Measurements from ENCODE around the gene FHOD3. TPM values are rescaled to one million over a fixed set of nuclear protein-coding genes. Genes with fewer than 3 reads are reported as not detected.

Gene FHOD3
- total and polyA plus RNA-seq, 2 donors (not counting 1 experiment from before 2014, with no cell fraction given), result not detected

DNA sequence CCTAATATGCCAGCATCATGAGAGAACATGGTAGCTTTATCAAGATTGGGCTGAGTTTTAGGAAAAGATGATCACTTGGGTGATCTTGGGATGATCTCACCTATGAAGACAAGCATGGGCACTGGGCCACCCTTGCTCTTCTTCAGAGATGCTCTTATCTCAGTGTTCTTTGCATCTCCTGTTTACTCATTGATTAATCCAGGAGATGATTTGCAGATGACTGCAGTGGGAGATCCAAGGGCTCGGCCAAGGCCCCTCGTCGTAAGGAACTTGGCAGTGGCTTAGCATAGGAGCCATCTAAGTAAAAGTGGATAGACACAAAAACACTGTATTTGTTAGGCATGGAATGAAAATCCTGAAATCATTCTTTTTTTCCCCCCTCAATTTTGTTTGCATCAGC, 228.4 kb downstream of the FHOD3 start:
- CTCF ChIA-PET, result no interaction called here
- TF ChIP-seq EZH2 (IDR thresholded peaks at IDR 0.05; ENCODE audit: borderline replicate concordance, insufficient read depth, low read depth, low read length, poor library complexity, severe bottlenecking), result no peak
- TF ChIP-seq CTCF (IDR thresholded peaks at IDR 0.05), result no peak
- WGBS (ENCODE audit: insufficient coverage), result no CpG with 5 or more reads among the region's 3 CpGs

GRCh38 chr18:36526611-36527010, 229.1 kb downstream of the FHOD3 start:
- ATAC-seq (ENCODE audit: low read depth), result no peak
- H3K9ac ChIP-seq (ENCODE audit: low read length), result no peak overlapping the region
- no peaks in the 10 kb centered on the region for H3K27me3 ChIP-seq (replicated peaks in 1 of 4; ENCODE audit: control extremely low read depth in 1 of 4, control insufficient read depth in 3 of 4, insufficient read depth in 4 of 4, low read length in 3 of 4)
- Mint-ChIP-seq H3K4me1 (no peaks in the 10 kb centered on the region), H3K27me3 (peaks cover 14% of the 10 kb centered on the region), H3K4me3 (no peak overlapping the region), H3K27ac (no peak overlapping the region), H3K9me3 (ENCODE audit: insufficient read depth) (no peaks in the 10 kb centered on the region)
- no peaks in the 10 kb centered on the region for H3K9me3 ChIP-seq (ENCODE audit: control extremely low read depth in 1 of 3, control insufficient read depth in 2 of 3, insufficient read depth in 1 of 3, low read length in 2 of 3)
- H2AFZ ChIP-seq (ENCODE audit: insufficient read depth, low read depth, low read length, poor library complexity, severe bottlenecking), result no peak overlapping the region
- no peaks in the 10 kb centered on the region for H4K20me1 ChIP-seq (ENCODE audit: control insufficient read depth, insufficient read depth, low read length, poor library complexity, severe bottlenecking)
- POLR2A ChIA-PET, result no interaction called here
- intact Hi-C loops (cut with micrococcal nuclease), result no loop called here
- H3K27ac ChIP-seq (ENCODE audit: low read length in 2 of 2), result no peak overlapping the region
- WGBS (ENCODE audit: insufficient coverage), result no CpG with 5 or more reads among the region's 4 CpGs
- no peak for DNase-seq
- CTCF ChIA-PET, result no interaction called here
- TF ChIP-seq CTCF (IDR thresholded peaks at IDR 0.05) (no peak), EZH2 (IDR thresholded peaks at IDR 0.05; ENCODE audit: borderline replicate concordance, insufficient read depth, low read depth, low read length, poor library complexity, severe bottlenecking) (no peak)
- H3K4me2 ChIP-seq (replicated peaks; ENCODE audit: low read depth, low read length, poor library complexity, severe bottlenecking), result no peak overlapping the region
- no peaks in the 10 kb centered on the region for H3K4me1 ChIP-seq (ENCODE audit: control insufficient read depth in 2 of 2, insufficient read depth in 2 of 2, low read length in 2 of 2)
- no peak overlapping the region for H3K4me3 ChIP-seq (ENCODE audit: control extremely low read depth in 1 of 5, extremely low read depth in 1 of 5, insufficient read depth in 1 of 5, low read depth in 2 of 5, low read length in 4 of 5)
- no peaks in the 10 kb centered on the region for H3K36me3 ChIP-seq (replicated peaks in 1 of 2; ENCODE audit: control extremely low read depth in 1 of 2, control insufficient read depth in 1 of 2, extremely low read depth in 1 of 2, insufficient read depth in 2 of 2, low read length in 1 of 2)
- H3K79me2 ChIP-seq (ENCODE audit: control insufficient read depth, insufficient read depth, low read length), result no peaks in the 10 kb centered on the region

More for the DNA sequence above, 228.4 kb downstream of the FHOD3 start:
- POLR2A ChIA-PET, result no interaction called here
- no peak overlapping the region for H3K4me3 ChIP-seq (ENCODE audit: control extremely low read depth in 1 of 5, extremely low read depth in 1 of 5, insufficient read depth in 1 of 5, low read depth in 2 of 5, low read length in 4 of 5)
- no peak for DNase-seq
- H3K27me3 Mint-ChIP-seq, result peaks cover 16% of the 10 kb centered on the region
- intact Hi-C loops (cut with micrococcal nuclease), result no loop called here
- H3K9ac ChIP-seq (ENCODE audit: low read length), result no peak overlapping the region
- H3K4me1 ChIP-seq (ENCODE audit: control insufficient read depth in 2 of 2, insufficient read depth in 2 of 2, low read length in 2 of 2), result no peaks in the 10 kb centered on the region
- H3K9me3 ChIP-seq (ENCODE audit: control extremely low read depth in 1 of 3, control insufficient read depth in 2 of 3, insufficient read depth in 1 of 3, low read length in 2 of 3), result no peaks in the 10 kb centered on the region
- no peak for ATAC-seq (ENCODE audit: low read depth)
- H3K79me2 ChIP-seq (ENCODE audit: control insufficient read depth, insufficient read depth, low read length), result no peaks in the 10 kb centered on the region
- no peak overlapping the region for H3K27ac Mint-ChIP-seq
- H3K36me3 ChIP-seq (replicated peaks in 1 of 2; ENCODE audit: control extremely low read depth in 1 of 2, control insufficient read depth in 1 of 2, extremely low read depth in 1 of 2, insufficient read depth in 2 of 2, low read length in 1 of 2), result no peaks in the 10 kb centered on the region
- H2AFZ ChIP-seq (ENCODE audit: insufficient read depth, low read depth, low read length, poor library complexity, severe bottlenecking), result no peak overlapping the region
- no peaks in the 10 kb centered on the region for H3K9me3 Mint-ChIP-seq (ENCODE audit: insufficient read depth)
- H3K27me3 ChIP-seq (replicated peaks in 1 of 4; ENCODE audit: control extremely low read depth in 1 of 4, control insufficient read depth in 3 of 4, insufficient read depth in 4 of 4, low read length in 3 of 4), result no peaks in the 10 kb centered on the region
- no peaks in the 10 kb centered on the region for H4K20me1 ChIP-seq (ENCODE audit: control insufficient read depth, insufficient read depth, low read length, poor library complexity, severe bottlenecking)
- H3K27ac ChIP-seq (ENCODE audit: low read length in 2 of 2), result no peak overlapping the region
- H3K4me1 Mint-ChIP-seq, result no peaks in the 10 kb centered on the region
- no peak overlapping the region for H3K4me2 ChIP-seq (replicated peaks; ENCODE audit: low read depth, low read length, poor library complexity, severe bottlenecking)
- H3K4me3 Mint-ChIP-seq, result no peak overlapping the region

Data from B cell (primary cell).